ENCODE results near the gene KCNQ5. TPM values are rescaled to one million over a fixed set of nuclear protein-coding genes. Genes with fewer than 3 reads are reported as not detected.

Gene KCNQ5
- total RNA-seq, 1 experiment from 2014 or later, result 2.0 TPM

GRCh38 chr6:72784581-72784980 is 162.7 kb downstream of the KCNQ5 start (continued):
- TF ChIP-seq ZBTB43 (CRISPR knock-in tag; IDR thresholded peaks at IDR 0.05), result no peak
- TF ChIP-seq KAT7 (CRISPR knock-in tag; IDR thresholded peaks at IDR 0.05; ENCODE audit: borderline replicate concordance), result no peak
- TF ChIP-seq USF2 (CRISPR knock-in tag; IDR thresholded peaks at IDR 0.05), result no peak
- no peak for TF ChIP-seq ZNF423 (CRISPR knock-in tag; IDR thresholded peaks at IDR 0.05)
- no peak for TF ChIP-seq ATF3 (CRISPR knock-in tag; conservative IDR thresholded peaks at IDR 0.05)
- no peak for TF ChIP-seq SP1 (CRISPR knock-in tag; conservative IDR thresholded peaks at IDR 0.05)
- no peak for TF ChIP-seq ZNF512 (CRISPR knock-in tag; IDR thresholded peaks at IDR 0.05; ENCODE audit: borderline replicate concordance)
- no peak for TF ChIP-seq CREM (CRISPR knock-in tag; IDR thresholded peaks at IDR 0.05)

GRCh38 chr6:72787391-72788031 is 165.6 kb downstream of the KCNQ5 start:
- TF ChIP-seq AFF4 (CRISPR knock-in tag; IDR thresholded peaks at IDR 0.05; ENCODE audit: borderline replicate concordance), result no peak
- TF ChIP-seq HMGA2 (CRISPR knock-in tag; IDR thresholded peaks at IDR 0.05), result no peak
- no peak for TF ChIP-seq TEAD1 (CRISPR knock-in tag; IDR thresholded peaks at IDR 0.05)
- no peak for TF ChIP-seq ERG (CRISPR knock-in tag; IDR thresholded peaks at IDR 0.05)
- TF ChIP-seq PRDM15 (CRISPR knock-in tag; IDR thresholded peaks at IDR 0.05), result peak; percentile 40; the same call in 1 of the 2 replicates
- no peak for TF ChIP-seq ZNF138 (CRISPR knock-in tag; conservative IDR thresholded peaks at IDR 0.05)
- TF ChIP-seq ZNF396 (CRISPR knock-in tag; IDR thresholded peaks at IDR 0.05; ENCODE audit: borderline replicate concordance), result no peak
- CTCF ChIA-PET, result no interaction called here
- Mint-ChIP-seq H3K9me3 (no peaks in the 10 kb centered on the region), H3K27me3 (ENCODE audit: low read depth) (no peaks in the 10 kb centered on the region), H3K27ac (peak overlapping the region; percentile 11; the same call in 1 of the 2 replicates), H3K4me3 (no peak overlapping the region), H3K36me3 (no peaks in the 10 kb centered on the region), H3K4me1 (peaks cover 10% of the 10 kb centered on the region)
- DNase-seq (ENCODE audit: low spot score) (no peak), ATAC-seq (peak; percentile 87)
- POLR2A ChIA-PET, result no interaction called here

Data from WTC11 (cell line).